ENCODE measurements around the gene SLC50A1. TPM values are rescaled to one million over a fixed set of nuclear protein-coding genes. Genes with fewer than 3 reads are reported as not detected.
A peak's percentile ranks its signal among the peaks of the same experiment; 100 is the strongest.

SLC50A1 gene
- total RNA-seq, 1 donor from 2014 or later = 25.9 TPM

DNA sequence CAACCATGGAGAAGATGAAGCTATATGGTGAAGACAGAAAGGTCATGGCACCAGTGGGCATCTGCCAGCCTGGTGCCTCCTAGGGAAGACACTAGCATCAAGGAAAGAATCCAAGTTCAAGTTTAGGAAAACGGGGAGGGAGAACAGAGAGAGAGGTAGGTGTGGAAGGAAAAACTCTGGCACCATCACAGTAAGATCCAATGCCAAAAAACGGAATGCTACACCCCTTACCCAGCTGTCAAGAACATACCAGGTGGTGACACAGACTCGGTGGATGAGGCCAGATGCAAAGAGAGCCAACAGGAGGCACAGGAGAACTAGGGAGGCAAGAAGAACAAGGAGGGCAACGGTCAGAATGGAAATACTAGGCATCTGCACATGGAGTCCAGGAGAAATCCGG is 33.9 kb downstream of the SLC50A1 start:
- no peak overlapping the region for H3K27ac Mint-ChIP-seq

DNA sequence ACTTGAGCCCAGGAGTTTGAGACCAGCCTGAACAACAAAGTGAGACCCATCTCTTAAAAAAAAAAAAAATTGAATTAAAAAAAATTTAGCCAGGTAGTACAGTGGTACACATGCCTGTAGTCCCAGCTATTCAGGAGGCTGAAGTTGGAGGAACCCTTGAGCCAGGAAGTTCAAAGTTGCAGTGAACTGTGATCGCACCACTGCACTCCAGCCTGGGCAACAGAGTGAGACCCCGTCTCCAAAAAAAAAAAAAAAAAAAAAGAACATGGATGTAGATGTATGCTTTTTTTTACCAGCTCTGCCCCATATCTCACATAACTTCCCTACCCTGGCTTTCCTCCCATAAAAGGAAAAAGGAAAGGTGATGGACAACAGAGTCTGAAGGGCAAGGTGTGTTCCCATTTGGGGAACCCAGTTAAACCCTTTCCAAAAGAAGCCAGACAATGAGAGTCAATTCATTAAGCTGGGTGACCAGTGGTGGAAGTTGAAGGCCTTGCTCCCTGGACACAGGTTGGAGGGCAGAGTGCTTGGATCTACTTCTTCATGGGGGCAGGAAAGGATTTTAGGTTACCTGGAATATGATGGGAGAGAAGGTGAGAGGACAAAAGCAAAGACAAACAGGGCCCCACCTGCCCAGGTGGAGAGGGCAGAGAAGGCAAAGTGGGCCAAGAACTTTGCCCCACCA is 34.6 kb downstream of the SLC50A1 start:
- H3K9me3 Mint-ChIP-seq = no peaks in the 10 kb centered on the region
- H3K4me1 Mint-ChIP-seq = peaks cover 32% of the 10 kb centered on the region
- H3K27ac Mint-ChIP-seq = no peak overlapping the region
- TF ChIP-seq, protein P1, sequence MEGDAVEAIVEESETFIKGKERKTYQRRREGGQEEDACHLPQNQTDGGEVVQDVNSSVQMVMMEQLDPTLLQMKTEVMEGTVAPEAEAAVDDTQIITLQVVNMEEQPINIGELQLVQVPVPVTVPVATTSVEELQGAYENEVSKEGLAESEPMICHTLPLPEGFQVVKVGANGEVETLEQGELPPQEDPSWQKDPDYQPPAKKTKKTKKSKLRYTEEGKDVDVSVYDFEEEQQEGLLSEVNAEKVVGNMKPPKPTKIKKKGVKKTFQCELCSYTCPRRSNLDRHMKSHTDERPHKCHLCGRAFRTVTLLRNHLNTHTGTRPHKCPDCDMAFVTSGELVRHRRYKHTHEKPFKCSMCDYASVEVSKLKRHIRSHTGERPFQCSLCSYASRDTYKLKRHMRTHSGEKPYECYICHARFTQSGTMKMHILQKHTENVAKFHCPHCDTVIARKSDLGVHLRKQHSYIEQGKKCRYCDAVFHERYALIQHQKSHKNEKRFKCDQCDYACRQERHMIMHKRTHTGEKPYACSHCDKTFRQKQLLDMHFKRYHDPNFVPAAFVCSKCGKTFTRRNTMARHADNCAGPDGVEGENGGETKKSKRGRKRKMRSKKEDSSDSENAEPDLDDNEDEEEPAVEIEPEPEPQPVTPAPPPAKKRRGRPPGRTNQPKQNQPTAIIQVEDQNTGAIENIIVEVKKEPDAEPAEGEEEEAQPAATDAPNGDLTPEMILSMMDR (IDR thresholded peaks at IDR 0.05; ENCODE audit: unreplicated experiment) = no peak
- DNase-seq (ENCODE audit: low spot score in 2 of 2, unreplicated experiment in 2 of 2) = no peak
- peaks cover 8% of the 10 kb centered on the region for H3K36me3 Mint-ChIP-seq
- H3K4me3 Mint-ChIP-seq = no peak overlapping the region
- H3K27me3 Mint-ChIP-seq (ENCODE audit: low read depth) = peaks cover 11% of the 10 kb centered on the region

More for the DNA sequence above, 33.9 kb downstream of the SLC50A1 start:
- Mint-ChIP-seq H3K27me3 (ENCODE audit: low read depth) (peaks cover 6% of the 10 kb centered on the region), H3K4me1 (peaks cover 27% of the 10 kb centered on the region), H3K36me3 (peaks cover 8% of the 10 kb centered on the region), H3K4me3 (no peak overlapping the region), H3K9me3 (no peaks in the 10 kb centered on the region)
- no peak for DNase-seq (ENCODE audit: low spot score in 2 of 2, unreplicated experiment in 2 of 2)
- TF ChIP-seq, protein P1 (IDR thresholded peaks at IDR 0.05; ENCODE audit: unreplicated experiment) = no peak

DNA sequence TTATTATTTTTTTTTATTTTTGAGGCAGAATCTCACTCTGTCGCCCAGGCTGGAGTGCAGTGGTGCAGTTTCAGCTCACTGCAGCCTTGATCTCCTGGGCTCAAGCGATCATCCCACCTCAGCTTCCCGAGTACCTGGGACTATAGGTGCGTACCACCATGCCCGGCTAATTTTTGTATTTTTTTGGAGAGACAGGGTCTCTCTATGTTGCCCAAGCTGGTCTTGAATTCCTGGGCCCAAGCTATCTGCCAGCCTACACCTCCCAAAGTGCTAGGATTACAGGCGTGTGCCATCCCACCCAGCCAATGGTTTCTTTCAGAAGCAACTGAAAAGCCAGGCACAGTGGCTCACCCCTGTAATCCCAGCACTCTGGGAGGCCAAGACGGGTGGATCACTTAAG is 35.2 kb downstream of the SLC50A1 start:
- Mint-ChIP-seq H3K9me3 (no peaks in the 10 kb centered on the region), H3K27me3 (ENCODE audit: low read depth) (peaks cover 11% of the 10 kb centered on the region), H3K4me3 (no peak overlapping the region), H3K36me3 (peaks cover 8% of the 10 kb centered on the region), H3K27ac (no peak overlapping the region), H3K4me1 (peaks cover 32% of the 10 kb centered on the region)
- peak in 1 of 2 experiments; percentile 3 for DNase-seq (ENCODE audit: low spot score in 2 of 2, unreplicated experiment in 2 of 2)
- TF ChIP-seq, protein P1 (IDR thresholded peaks at IDR 0.05; ENCODE audit: unreplicated experiment) = no peak

DNA sequence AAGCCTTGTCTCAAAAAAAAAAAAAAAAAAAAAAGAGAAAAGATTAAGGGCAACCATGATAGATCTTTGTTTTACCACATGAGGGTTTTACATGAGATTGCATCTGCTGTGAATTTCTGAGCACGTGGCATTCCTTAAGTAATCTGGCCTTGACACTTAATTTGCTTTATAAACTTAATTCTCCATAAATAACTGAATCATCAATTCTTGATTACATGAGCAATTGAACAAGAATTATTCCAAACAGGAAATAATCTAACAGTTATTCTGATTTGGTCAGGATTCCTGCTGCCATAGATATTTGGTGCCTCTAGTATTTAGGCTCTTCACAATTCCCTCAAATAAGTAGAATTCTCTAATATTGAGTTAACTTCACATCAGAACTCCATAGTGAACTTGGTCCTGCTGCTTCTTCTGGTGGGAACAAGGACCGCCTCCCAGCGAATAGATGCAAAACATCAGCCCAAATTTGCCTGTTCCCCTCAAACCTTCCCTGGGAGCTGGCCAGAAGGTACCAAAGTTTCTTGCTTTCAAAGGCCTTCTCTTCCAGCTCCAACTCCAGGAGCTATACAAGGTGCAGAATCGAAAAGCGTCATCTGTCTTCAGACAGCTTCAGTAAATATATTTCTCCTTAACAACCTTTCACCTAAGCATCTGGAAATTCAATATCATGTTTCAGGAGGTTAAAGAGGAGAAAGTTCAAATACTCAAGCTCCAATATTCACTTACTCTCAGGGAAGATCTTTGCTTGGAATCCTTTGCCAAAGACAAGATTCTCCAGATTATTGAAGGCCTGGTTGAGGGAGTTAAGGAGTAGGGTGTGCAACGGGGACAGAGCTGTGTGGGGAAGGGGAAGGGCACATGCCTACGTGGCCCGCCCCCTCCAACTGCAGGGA is 36.4 kb downstream of the SLC50A1 start:
- Mint-ChIP-seq H3K27me3 (ENCODE audit: low read depth) (peaks cover 11% of the 10 kb centered on the region), H3K4me1 (peaks cover 32% of the 10 kb centered on the region), H3K36me3 (peaks cover 8% of the 10 kb centered on the region), H3K27ac (peak overlapping the region; percentile 99), H3K9me3 (no peaks in the 10 kb centered on the region), H3K4me3 (peak overlapping the region; percentile 99)
- TF ChIP-seq, protein P1 (IDR thresholded peaks at IDR 0.05; ENCODE audit: unreplicated experiment) = no peak
- peak in 1 of 2 experiments; percentile 48 for DNase-seq (ENCODE audit: low spot score in 2 of 2, unreplicated experiment in 2 of 2)

DNA sequence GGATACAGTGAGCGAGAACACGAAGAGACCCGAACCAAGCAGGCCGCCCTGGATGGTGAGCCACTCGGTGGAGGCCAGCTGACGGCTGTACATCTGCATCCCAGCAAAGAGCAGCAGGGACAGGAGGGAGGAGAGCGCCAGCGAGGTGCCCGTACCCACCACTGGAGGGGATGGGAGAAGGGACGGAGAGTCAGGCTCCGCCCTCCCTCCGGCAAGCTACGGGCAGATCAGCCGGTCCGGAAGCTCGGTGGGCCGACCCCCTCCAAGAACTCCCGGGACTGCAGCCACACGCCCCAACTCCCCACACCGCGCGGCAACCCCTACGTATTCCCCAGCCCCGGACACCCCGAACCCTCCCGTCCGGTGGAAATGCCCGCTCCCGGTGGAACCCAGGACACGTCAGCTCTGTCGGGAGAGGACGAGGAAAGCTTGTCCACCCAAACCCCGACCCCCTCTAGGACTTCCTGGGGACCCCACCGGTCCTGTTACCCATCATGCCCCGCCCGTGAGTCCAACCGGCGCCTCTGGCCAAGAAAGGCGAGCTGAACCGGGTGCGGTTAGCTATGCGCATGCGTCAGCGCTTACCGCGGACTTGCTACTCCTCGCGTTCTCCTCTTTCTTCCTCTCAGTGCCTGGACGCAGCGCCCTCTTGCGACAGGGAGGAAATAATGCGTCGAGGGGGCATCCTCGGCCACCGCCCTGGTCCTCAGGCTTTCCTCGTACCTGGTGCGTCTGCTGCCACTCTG is 37.3 kb downstream of the SLC50A1 start, which contains the start of gene KRTCAP2:
Gene KRTCAP2 (minus strand): TSS at position 573 of the 746 bp plus-strand sequence. CDS start 80 bp downstream, at position 493.
- peak within 1 kb of the TSS; percentile 99 for H3K4me3 Mint-ChIP-seq
- peaks cover 11% of the 10 kb centered on the region for H3K27me3 Mint-ChIP-seq (ENCODE audit: low read depth)
- H3K9me3 Mint-ChIP-seq = no peaks in the 10 kb centered on the region
- H3K4me1 Mint-ChIP-seq = peaks cover 27% of the 10 kb centered on the region
- peak; percentile 88 to 95 for DNase-seq (ENCODE audit: low spot score in 2 of 2, unreplicated experiment in 2 of 2)
- H3K27ac Mint-ChIP-seq = peak within 1 kb of the TSS; percentile 99
- TF ChIP-seq, protein P1 (IDR thresholded peaks at IDR 0.05; ENCODE audit: unreplicated experiment) = peak; percentile 85
- peaks cover 8% of the 10 kb centered on the region for H3K36me3 Mint-ChIP-seq
